ENCODE results near the gene ARGLU1.

ARGLU1 gene

DNA sequence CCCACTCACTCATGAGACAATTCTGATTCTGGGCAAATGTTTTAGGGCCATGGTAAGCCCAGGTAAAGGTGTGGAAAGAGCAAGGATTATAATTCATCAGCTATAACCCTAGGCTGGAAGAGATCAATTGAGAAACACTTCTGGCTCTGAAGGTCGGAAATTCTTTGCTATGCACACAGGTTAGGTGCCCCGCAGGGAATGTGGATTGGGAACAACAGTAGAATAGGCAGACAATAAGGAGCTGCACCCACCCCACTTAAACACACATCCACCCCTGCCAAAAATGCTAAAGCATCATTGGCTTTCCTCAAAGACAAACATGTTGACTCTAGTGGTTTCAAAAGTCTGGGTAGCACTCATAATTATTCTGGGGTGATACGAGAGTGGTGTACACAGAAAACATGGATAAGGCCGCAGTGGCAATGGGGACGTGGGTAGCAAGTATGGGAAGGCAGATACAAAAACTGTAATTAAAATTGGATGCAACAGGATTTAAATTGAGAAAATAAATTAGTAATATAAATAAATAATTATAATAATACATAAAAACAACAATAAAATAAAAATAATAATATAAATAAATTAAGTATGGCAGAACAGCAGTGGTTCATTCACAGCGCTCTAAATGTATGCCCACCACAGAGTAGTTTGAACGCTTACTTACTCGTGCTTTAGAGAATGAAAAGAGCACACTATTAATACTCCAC lies 41.0 kb downstream of the ARGLU1 start:
- no peak overlapping the region for H3K4me3 ChIP-seq (replicated peaks; ENCODE audit: low read depth, low read length)
- no peak for DNase-seq (ENCODE audit: extremely low read depth, low read depth)
- TF ChIP-seq, protein P1, sequence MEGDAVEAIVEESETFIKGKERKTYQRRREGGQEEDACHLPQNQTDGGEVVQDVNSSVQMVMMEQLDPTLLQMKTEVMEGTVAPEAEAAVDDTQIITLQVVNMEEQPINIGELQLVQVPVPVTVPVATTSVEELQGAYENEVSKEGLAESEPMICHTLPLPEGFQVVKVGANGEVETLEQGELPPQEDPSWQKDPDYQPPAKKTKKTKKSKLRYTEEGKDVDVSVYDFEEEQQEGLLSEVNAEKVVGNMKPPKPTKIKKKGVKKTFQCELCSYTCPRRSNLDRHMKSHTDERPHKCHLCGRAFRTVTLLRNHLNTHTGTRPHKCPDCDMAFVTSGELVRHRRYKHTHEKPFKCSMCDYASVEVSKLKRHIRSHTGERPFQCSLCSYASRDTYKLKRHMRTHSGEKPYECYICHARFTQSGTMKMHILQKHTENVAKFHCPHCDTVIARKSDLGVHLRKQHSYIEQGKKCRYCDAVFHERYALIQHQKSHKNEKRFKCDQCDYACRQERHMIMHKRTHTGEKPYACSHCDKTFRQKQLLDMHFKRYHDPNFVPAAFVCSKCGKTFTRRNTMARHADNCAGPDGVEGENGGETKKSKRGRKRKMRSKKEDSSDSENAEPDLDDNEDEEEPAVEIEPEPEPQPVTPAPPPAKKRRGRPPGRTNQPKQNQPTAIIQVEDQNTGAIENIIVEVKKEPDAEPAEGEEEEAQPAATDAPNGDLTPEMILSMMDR (IDR thresholded peaks at IDR 0.05; ENCODE audit: low read depth, low read length, missing control alignments), result no peak

DNA sequence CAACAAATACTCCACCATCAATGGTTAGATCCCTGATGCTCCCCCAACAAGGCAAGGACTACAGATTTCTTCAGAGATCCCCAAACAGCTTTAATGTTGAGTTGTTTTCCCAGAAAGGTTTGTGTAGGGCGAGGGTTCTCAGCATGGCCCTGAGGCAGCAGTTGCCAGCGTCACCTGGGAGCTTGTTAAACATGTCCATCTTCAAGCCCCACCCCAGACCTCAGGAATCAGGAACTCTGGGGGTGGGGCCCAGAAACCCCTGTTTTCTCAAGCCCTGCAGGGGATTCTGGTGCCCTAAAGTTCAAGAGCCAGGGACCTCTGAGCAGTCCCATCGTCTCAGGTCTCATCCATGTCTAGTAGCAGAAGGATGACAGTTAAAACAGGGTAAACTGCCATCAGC lies 42.1 kb downstream of the ARGLU1 start:
- TF ChIP-seq, protein P1 (IDR thresholded peaks at IDR 0.05; ENCODE audit: low read depth, low read length, missing control alignments), result no peak
- no peak overlapping the region for H3K4me3 ChIP-seq (replicated peaks; ENCODE audit: low read depth, low read length)
- no peak for DNase-seq (ENCODE audit: extremely low read depth, low read depth)

DNA sequence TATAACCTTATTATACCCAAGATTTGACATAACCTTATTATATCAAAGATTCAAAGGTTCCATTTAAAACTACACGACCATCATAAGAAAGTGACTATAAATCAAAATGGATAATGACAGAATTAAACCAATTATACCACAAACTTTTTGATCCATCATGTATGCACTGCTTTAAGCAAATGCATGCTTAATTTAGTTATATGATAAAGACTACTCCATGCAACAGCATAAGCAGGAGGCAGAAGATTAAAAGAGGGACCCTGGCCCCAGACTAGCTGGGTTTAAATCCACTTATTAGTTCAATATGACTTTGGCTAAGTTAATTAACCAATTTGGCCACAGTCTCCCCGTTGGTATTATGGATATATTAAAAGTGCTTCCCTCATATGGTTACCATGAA lies 43.8 kb downstream of the ARGLU1 start:
- DNase-seq (ENCODE audit: extremely low read depth, low read depth), result no peak
- TF ChIP-seq, protein P1 (IDR thresholded peaks at IDR 0.05; ENCODE audit: low read depth, low read length, missing control alignments), result no peak
- H3K4me3 ChIP-seq (replicated peaks; ENCODE audit: low read depth, low read length), result no peak overlapping the region

DNA sequence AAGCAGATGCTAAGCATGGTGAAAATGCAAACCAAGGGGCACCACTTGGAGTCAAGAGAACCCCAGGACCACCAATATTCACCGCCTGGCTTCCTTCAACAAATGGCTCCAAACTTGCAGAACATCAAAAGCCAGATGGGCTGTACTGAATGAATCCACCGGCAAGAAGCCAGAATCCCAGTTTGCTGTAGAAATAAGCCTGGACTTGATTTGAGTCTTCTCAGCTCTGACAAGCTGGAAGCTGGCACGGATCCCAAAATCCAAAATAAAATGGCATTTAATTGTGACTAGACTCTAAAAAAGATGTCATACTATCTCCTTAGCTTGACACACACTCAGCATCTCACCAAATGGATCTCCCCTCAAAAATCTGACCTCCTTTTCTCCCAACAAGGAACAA lies 44.4 kb downstream of the ARGLU1 start:
- no peak for DNase-seq (ENCODE audit: extremely low read depth, low read depth)
- no peak overlapping the region for H3K4me3 ChIP-seq (replicated peaks; ENCODE audit: low read depth, low read length)
- TF ChIP-seq, protein P1 (IDR thresholded peaks at IDR 0.05; ENCODE audit: low read depth, low read length, missing control alignments), result no peak

DNA sequence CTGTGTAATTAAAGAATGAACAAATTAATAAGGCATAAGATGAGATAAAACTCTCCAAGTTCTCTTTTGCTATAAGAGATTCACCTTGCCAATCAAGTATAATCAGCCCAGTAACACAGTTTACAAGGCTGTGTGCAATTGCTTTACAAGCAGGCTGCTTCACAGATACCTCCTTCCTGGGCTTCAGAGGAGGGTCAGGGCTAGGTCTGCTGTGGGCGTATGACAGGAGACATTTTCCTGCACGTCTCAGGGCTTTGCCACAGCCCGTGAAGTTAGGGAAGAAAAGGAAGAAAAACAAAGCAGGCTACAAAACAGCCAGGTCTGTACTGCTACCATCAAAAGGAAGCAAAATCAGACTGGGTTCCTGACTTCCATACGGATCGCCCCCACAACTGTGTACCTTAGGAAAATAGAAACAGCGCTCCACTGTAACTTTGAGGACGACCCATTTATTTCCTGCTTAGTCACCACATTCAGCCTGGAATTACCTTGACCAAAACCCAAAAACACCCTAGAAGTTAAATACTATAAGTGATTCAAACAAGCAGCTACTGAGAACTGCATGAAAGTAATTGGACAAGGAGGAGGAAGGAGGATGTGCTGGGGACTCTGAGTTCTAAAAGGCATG lies 44.9 kb downstream of the ARGLU1 start:
- H3K4me3 ChIP-seq (replicated peaks; ENCODE audit: low read depth, low read length), result no peak overlapping the region
- no peak for DNase-seq (ENCODE audit: extremely low read depth, low read depth)
- TF ChIP-seq, protein P1 (IDR thresholded peaks at IDR 0.05; ENCODE audit: low read depth, low read length, missing control alignments), result no peak

DNA sequence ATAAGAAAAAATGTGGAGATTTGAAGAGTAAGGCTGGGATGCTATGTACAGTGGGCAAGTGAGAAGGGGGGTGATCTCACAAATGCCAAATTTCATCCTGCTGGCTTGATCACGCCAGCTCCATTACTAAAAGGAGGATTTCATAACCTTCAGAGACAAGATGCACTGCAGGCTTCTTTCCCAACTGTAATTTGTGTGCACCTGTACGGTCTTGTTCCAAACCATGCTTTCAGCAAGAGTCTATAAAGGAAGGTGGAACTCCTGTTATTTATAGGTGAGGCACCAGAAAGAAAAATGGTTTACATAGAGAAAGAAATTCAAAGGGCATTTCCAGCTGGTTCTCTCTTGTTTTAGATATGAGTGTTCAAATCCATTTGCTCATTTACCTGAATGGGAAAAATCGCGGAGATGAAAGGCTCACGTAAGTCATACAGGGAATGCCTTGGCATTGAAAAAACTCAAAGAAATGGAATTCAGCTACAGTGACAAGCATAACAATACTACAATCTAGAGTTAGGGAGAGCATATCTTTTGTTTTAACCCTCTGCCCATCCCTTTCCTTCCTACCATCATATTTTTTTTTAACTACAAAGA lies 45.7 kb downstream of the ARGLU1 start:
- DNase-seq (ENCODE audit: extremely low read depth, low read depth), result no peak
- H3K4me3 ChIP-seq (replicated peaks; ENCODE audit: low read depth, low read length), result no peak overlapping the region
- TF ChIP-seq, protein P1 (IDR thresholded peaks at IDR 0.05; ENCODE audit: low read depth, low read length, missing control alignments), result no peak
